ENCODE data around the gene HOXB3.

- TF ChIP-seq CTCF (conservative IDR thresholded peaks at IDR 0.05; ENCODE audit: low read depth, low read length) (no peak), SMC3 (IDR thresholded peaks at IDR 0.05; ENCODE audit: low read depth, low read length) (no peak), RAD21 (IDR thresholded peaks at IDR 0.05; ENCODE audit: low read length) (no peak), RCOR1 (IDR thresholded peaks at IDR 0.05; ENCODE audit: insufficient replicate concordance, low read length) (no peak), MAFK (IDR thresholded peaks at IDR 0.05; ENCODE audit: low read depth, low read length) (no peak), POLR2A (IDR thresholded peaks at IDR 0.05; ENCODE audit: low read depth, low read length) (no peak; the same call in 1 of the 2 replicates), BHLHE40 (IDR thresholded peaks at IDR 0.05; ENCODE audit: low read depth, low read length) (no peak), RFX5 (IDR thresholded peaks at IDR 0.05; ENCODE audit: low read depth, low read length) (no peak)
Measured at GRCh38 chr17:48543107-48543853, 46.8 kb downstream of the HOXB3 start.
